ENCODE data around the gene SORBS1.

SORBS1 gene

GRCh38 chr10:95553674-95554073 lies 7.5 kb downstream of the SORBS1 start:
- no peaks in the 10 kb centered on the region for H3K27me3 ChIP-seq (ENCODE audit: control insufficient read depth, insufficient read depth, low read length)
- no peaks in the 10 kb centered on the region for H3K36me3 ChIP-seq (ENCODE audit: control insufficient read depth, insufficient read depth, low read length)
- no CpG with 5 or more reads among the region's 4 CpGs for WGBS (ENCODE audit: insufficient coverage, insufficient read length)
- DNase-seq (ENCODE audit: low read depth, low spot score) = no peak
- peaks cover 5% of the 10 kb centered on the region for H3K4me1 ChIP-seq (ENCODE audit: control insufficient read depth, insufficient read depth, low read length)
- H3K9me3 ChIP-seq (ENCODE audit: control insufficient read depth, insufficient read depth, low read length) = no peaks in the 10 kb centered on the region
- H3K4me3 ChIP-seq (ENCODE audit: low read length) = no peak overlapping the region
- no peak overlapping the region for H3K27ac ChIP-seq (ENCODE audit: low read length)

DNA sequence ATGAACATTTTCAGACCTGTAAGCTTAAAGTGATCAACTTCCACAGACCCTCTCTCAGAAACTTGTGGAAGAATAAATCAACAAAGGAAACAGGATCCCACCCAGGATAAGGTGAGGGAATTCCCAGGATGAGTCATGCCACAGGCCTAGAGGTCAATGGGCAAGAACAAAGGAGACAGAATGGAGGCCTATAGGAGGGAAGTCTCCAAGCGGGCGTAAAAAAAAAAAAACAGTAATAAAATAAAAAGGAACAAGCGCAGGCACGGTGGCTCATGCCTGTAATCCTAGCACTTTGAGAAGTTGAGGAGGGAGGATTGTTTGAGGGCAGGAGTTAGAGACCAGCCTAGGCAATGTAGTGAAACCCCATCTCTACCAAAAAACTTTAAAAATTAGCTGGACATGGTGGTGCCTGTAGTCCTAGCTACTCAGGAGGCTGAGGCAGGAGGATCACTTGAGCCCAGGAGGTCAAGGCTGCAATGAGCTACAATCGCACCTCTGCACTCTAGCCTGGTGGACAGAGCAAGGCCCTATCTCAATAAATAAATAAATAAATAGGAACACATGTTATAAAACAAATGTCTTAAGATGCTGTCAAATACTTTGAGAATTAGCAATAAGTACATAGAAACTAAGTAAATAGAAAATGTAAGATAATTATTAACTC lies 8.4 kb downstream of the SORBS1 start:
- H3K36me3 ChIP-seq (ENCODE audit: control insufficient read depth, insufficient read depth, low read length) = no peaks in the 10 kb centered on the region
- no CpG with 5 or more reads among the region's 5 CpGs for WGBS (ENCODE audit: insufficient coverage, insufficient read length)
- H3K27ac ChIP-seq (ENCODE audit: low read length) = no peak overlapping the region
- no peaks in the 10 kb centered on the region for H3K27me3 ChIP-seq (ENCODE audit: control insufficient read depth, insufficient read depth, low read length)
- no peak overlapping the region for H3K4me3 ChIP-seq (ENCODE audit: low read length)
- H3K9me3 ChIP-seq (ENCODE audit: control insufficient read depth, insufficient read depth, low read length) = no peaks in the 10 kb centered on the region
- DNase-seq (ENCODE audit: low read depth, low spot score) = no peak
- H3K4me1 ChIP-seq (ENCODE audit: control insufficient read depth, insufficient read depth, low read length) = peaks cover 4% of the 10 kb centered on the region; the same call in 1 of the 2 replicates

DNA sequence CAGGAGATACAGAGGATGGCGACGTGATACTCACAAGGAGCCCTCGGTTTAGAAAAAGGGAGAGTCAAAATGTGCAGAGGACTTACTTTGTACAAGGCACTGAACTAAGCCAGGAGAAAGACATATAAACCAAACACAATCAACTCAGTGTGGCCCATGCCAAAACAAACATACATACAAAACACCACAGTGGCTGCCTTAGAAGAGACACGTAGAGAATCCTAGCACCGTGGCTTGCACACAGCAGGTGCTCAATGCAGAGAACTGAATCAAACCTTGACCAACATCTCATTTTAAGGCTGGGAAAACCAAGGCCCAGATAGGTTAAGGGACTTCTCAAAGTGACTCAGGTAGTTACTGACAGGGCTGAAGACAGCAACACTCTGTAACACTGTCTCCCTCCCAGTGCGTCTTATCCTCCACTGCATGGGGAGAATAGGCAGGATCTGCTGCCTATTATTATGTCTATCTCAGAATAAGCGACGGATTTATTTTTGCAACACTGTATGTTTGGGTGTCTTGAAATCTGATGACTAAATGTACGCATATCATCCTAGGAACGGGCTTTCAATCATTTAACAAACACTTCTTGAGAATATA lies 11.0 kb downstream of the SORBS1 start:
- Histone ChIP-seq H3K36me3 (ENCODE audit: control insufficient read depth, insufficient read depth, low read length) (no peaks in the 10 kb centered on the region), H3K4me1 (ENCODE audit: control insufficient read depth, insufficient read depth, low read length) (peaks cover 2% of the 10 kb centered on the region; the same call in 1 of the 2 replicates), H3K27ac (ENCODE audit: low read length) (no peak overlapping the region), H3K9me3 (ENCODE audit: control insufficient read depth, insufficient read depth, low read length) (no peaks in the 10 kb centered on the region), H3K27me3 (ENCODE audit: control insufficient read depth, insufficient read depth, low read length) (no peaks in the 10 kb centered on the region), H3K4me3 (ENCODE audit: low read length) (no peak overlapping the region)
- DNase-seq (ENCODE audit: low read depth, low spot score) = no peak
- WGBS (ENCODE audit: insufficient coverage, insufficient read length) = no CpG with 5 or more reads among the region's 10 CpGs

DNA sequence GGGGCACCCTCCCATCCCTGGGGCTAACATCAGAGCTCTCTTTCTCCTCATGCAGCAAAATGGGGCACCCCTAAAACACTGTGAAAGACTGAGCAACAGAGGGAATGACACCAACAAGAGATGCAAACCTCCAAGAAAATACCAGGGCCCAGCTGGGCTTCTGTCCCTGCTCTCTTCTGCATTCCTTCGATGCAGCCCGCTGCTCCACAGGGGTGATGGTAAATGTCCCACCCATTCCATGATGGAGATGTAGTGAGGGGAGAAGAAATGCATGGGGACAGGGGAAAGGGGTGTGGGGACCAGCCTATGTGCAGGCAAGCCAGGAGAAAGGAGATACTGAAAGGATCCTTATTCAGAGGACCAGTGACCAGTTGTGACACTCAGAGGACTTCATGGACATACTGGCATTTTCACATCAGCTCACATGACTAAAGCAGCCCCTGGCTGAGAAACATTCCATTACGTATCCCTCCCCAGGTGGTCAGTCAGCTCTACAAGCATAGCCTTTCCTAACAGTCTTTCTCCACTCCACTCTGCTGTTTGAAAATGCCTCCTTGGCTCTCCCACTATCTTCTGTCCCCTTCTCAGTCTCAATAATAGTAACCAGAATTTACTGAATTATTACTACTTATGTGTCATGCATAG lies 13.3 kb downstream of the SORBS1 start:
- Histone ChIP-seq H3K4me3 (ENCODE audit: low read length) (no peak overlapping the region), H3K4me1 (ENCODE audit: control insufficient read depth, insufficient read depth, low read length) (peaks cover 5% of the 10 kb centered on the region; the same call in 1 of the 2 replicates), H3K27me3 (ENCODE audit: control insufficient read depth, insufficient read depth, low read length) (no peaks in the 10 kb centered on the region), H3K27ac (ENCODE audit: low read length) (no peak overlapping the region), H3K36me3 (ENCODE audit: control insufficient read depth, insufficient read depth, low read length) (no peaks in the 10 kb centered on the region), H3K9me3 (ENCODE audit: control insufficient read depth, insufficient read depth, low read length) (no peaks in the 10 kb centered on the region)
- WGBS (ENCODE audit: insufficient coverage, insufficient read length) = no CpG with 5 or more reads among the region's 3 CpGs
- DNase-seq (ENCODE audit: low read depth, low spot score) = no peak

DNA sequence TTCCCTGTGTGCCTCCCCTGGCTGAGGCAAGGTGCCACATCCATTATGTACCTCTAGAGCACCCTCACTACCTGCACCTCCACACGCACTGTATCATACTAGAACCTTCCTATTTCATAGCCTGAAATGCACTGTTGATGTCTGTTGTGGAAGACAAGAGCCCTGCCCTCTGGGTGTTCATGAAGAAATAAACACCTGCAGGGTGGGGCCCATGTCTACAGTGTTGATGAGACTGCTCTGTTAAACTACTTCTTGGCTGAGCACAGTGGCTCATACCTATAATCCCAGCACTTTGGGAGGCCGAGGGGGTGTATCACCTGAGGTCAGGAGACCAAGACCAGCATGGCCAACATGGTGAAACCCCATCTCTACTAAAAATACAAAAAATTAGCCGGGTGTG lies 14.0 kb downstream of the SORBS1 start:
- H3K27me3 ChIP-seq (ENCODE audit: control insufficient read depth, insufficient read depth, low read length) = no peaks in the 10 kb centered on the region
- DNase-seq (ENCODE audit: low read depth, low spot score) = no peak
- H3K9me3 ChIP-seq (ENCODE audit: control insufficient read depth, insufficient read depth, low read length) = no peaks in the 10 kb centered on the region
- no peak overlapping the region for H3K4me3 ChIP-seq (ENCODE audit: low read length)
- no peaks in the 10 kb centered on the region for H3K36me3 ChIP-seq (ENCODE audit: control insufficient read depth, insufficient read depth, low read length)
- no peak overlapping the region for H3K27ac ChIP-seq (ENCODE audit: low read length)
- peaks cover 6% of the 10 kb centered on the region; the same call in 1 of the 2 replicates for H3K4me1 ChIP-seq (ENCODE audit: control insufficient read depth, insufficient read depth, low read length)
- WGBS (ENCODE audit: insufficient coverage, insufficient read length) = no CpG with 5 or more reads among the region's 3 CpGs

DNA sequence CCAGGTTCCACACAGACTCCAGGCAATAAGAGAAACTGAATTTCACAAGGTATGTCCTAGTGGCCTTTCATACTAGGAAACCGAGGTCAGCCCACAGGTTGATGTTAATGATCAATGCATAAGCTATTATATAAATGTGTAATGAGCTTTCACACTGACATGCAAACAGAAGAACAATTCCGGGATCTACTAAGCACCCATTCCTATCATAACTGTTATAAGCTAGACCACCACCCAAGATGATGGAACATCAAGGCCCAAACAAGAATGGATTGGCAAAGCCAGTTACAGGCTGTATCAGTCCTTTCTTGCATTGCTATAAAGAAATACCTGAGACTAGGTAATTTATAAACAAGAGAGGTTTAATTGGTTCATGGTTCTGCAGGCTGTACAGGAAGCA lies 15.2 kb downstream of the SORBS1 start:
- WGBS (ENCODE audit: insufficient coverage, insufficient read length) = no CpG with 5 or more reads among the region's 2 CpGs
- Histone ChIP-seq H3K4me1 (ENCODE audit: control insufficient read depth, insufficient read depth, low read length) (peaks cover 6% of the 10 kb centered on the region; the same call in 1 of the 2 replicates), H3K36me3 (ENCODE audit: control insufficient read depth, insufficient read depth, low read length) (no peaks in the 10 kb centered on the region), H3K4me3 (ENCODE audit: low read length) (no peak overlapping the region), H3K9me3 (ENCODE audit: control insufficient read depth, insufficient read depth, low read length) (no peaks in the 10 kb centered on the region), H3K27me3 (ENCODE audit: control insufficient read depth, insufficient read depth, low read length) (no peaks in the 10 kb centered on the region), H3K27ac (ENCODE audit: low read length) (no peak overlapping the region)
- DNase-seq (ENCODE audit: low read depth, low spot score) = no peak

- Histone ChIP-seq H3K9me3 (ENCODE audit: control insufficient read depth, insufficient read depth, low read length) (no peaks in the 10 kb centered on the region), H3K27me3 (ENCODE audit: control insufficient read depth, insufficient read depth, low read length) (no peaks in the 10 kb centered on the region), H3K27ac (ENCODE audit: low read length) (no peak overlapping the region), H3K36me3 (ENCODE audit: control insufficient read depth, insufficient read depth, low read length) (no peaks in the 10 kb centered on the region), H3K4me1 (ENCODE audit: control insufficient read depth, insufficient read depth, low read length) (peaks cover 10% of the 10 kb centered on the region; the same call in 1 of the 2 replicates), H3K4me3 (ENCODE audit: low read length) (no peak overlapping the region)
- WGBS (ENCODE audit: insufficient coverage, insufficient read length) = no CpG with 5 or more reads among the region's 12 CpGs
- no peak for DNase-seq (ENCODE audit: low read depth, low spot score)
Measured at GRCh38 chr10:95544783-95545500, 16.2 kb downstream of the SORBS1 start.

GRCh38 chr10:95543459-95543858 lies 17.7 kb downstream of the SORBS1 start:
- Histone ChIP-seq H3K9me3 (ENCODE audit: control insufficient read depth, insufficient read depth, low read length) (no peaks in the 10 kb centered on the region), H3K4me1 (ENCODE audit: control insufficient read depth, insufficient read depth, low read length) (peaks cover 9% of the 10 kb centered on the region; the same call in 1 of the 2 replicates), H3K27ac (ENCODE audit: low read length) (no peak overlapping the region), H3K4me3 (ENCODE audit: low read length) (no peak overlapping the region), H3K27me3 (ENCODE audit: control insufficient read depth, insufficient read depth, low read length) (no peaks in the 10 kb centered on the region), H3K36me3 (ENCODE audit: control insufficient read depth, insufficient read depth, low read length) (no peaks in the 10 kb centered on the region)
- WGBS (ENCODE audit: insufficient coverage, insufficient read length) = no CpG with 5 or more reads among the region's 4 CpGs
- no peak for DNase-seq (ENCODE audit: low read depth, low spot score)

DNA sequence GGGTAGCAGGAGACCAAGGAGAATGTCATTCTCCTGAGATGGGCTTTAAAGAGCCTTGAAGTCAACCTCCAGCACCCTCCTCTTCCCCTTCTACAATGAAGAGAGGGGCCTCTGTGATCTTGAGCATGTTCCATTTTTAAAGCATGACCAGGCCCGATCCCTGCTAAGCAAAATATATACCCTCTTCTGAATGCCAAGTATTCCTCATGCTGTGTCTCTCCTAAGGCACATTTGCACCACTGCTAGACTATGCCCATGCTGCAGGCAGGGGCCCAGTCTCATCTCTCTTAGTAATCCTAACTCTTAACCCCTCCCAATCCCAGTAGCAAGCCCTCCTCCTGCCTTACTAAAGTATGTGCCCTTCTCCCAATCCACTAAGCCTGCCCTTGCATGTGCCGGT lies 18.4 kb downstream of the SORBS1 start:
- Histone ChIP-seq H3K4me1 (ENCODE audit: control insufficient read depth, insufficient read depth, low read length) (peaks cover 7% of the 10 kb centered on the region; the same call in 1 of the 2 replicates), H3K36me3 (ENCODE audit: control insufficient read depth, insufficient read depth, low read length) (no peaks in the 10 kb centered on the region), H3K27ac (ENCODE audit: low read length) (no peak overlapping the region), H3K4me3 (ENCODE audit: low read length) (no peak overlapping the region), H3K9me3 (ENCODE audit: control insufficient read depth, insufficient read depth, low read length) (no peaks in the 10 kb centered on the region), H3K27me3 (ENCODE audit: control insufficient read depth, insufficient read depth, low read length) (no peaks in the 10 kb centered on the region)
- DNase-seq (ENCODE audit: low read depth, low spot score) = no peak
- WGBS (ENCODE audit: insufficient coverage, insufficient read length) = no CpG with 5 or more reads among the region's 2 CpGs

GRCh38 chr10:95542330-95542729 lies 18.8 kb downstream of the SORBS1 start:
- no CpG with 5 or more reads among the region's 4 CpGs for WGBS (ENCODE audit: insufficient coverage, insufficient read length)
- H3K27ac ChIP-seq (ENCODE audit: low read length) = no peak overlapping the region
- DNase-seq (ENCODE audit: low read depth, low spot score) = no peak
- no peaks in the 10 kb centered on the region for H3K36me3 ChIP-seq (ENCODE audit: control insufficient read depth, insufficient read depth, low read length)
- H3K9me3 ChIP-seq (ENCODE audit: control insufficient read depth, insufficient read depth, low read length) = no peaks in the 10 kb centered on the region
- H3K4me1 ChIP-seq (ENCODE audit: control insufficient read depth, insufficient read depth, low read length) = peaks cover 7% of the 10 kb centered on the region; the same call in 1 of the 2 replicates
- no peak overlapping the region for H3K4me3 ChIP-seq (ENCODE audit: low read length)
- no peaks in the 10 kb centered on the region for H3K27me3 ChIP-seq (ENCODE audit: control insufficient read depth, insufficient read depth, low read length)
